ENCODE results near the gene LMTK3. TPM values are rescaled to one million over a fixed set of nuclear protein-coding genes. Genes with fewer than 3 reads are reported as not detected.

Gene LMTK3
- polyA plus RNA-seq, 1 of the 3 experiments (the other 2 are of a cell fraction), result 3.2 TPM

DNA sequence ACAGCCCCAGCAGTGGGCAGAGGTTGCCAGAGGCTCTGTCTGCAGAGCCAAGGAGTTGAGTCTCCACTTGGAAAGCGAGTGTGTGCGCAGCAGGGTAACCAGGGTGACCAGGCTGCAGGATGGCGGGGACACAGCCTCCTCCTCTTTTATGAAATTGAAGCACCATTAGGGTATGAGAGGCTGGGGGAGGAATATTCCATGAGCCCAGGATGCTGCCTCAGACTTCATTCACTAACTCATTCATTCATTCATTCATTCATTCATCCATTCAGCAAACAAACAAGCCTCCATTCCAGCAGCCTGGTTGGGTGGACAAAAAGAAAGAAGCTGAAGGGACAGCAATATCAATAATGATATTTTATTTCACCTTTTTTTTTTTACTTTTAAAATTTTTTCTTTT lies 6.6 kb upstream of the LMTK3 start:
- Histone ChIP-seq H3K4me3 (ENCODE audit: low read depth in 2 of 2, low read length in 1 of 2) (no peak overlapping the region), H3K27ac (ENCODE audit: low read depth in 2 of 2, low read length in 1 of 2) (no peak overlapping the region), H3K79me2 (ENCODE audit: insufficient read depth) (no peaks in the 10 kb centered on the region), H3F3A (replicated peaks; ENCODE audit: insufficient read depth) (peaks cover under 1% of the 10 kb centered on the region), H3K9me3 (no peaks in the 10 kb centered on the region), H3K9me2 (no peaks in the 10 kb centered on the region), H3K4me1 (ENCODE audit: control insufficient read depth in 1 of 2, insufficient read depth in 2 of 2, low read depth in 1 of 2, low read length in 1 of 2) (peaks cover 0 to 5% of the 10 kb centered on the region in 2 experiments; a peak in 1 of 4 replicates), H4K20me1 (ENCODE audit: insufficient read depth) (no peaks in the 10 kb centered on the region), H3K36me3 (replicated peaks in 1 of 2; ENCODE audit: control insufficient read depth in 1 of 2, insufficient read depth in 2 of 2, low read length in 1 of 2) (no peaks in the 10 kb centered on the region), H3K27me3 (ENCODE audit: insufficient read depth) (no peaks in the 10 kb centered on the region), H2AFZ (ENCODE audit: low read depth) (no peak overlapping the region), H3K4me2 (no peak overlapping the region), H3K9ac (no peak overlapping the region)
- ChIA-PET CTCF (interaction anchor here (1.5 kb wide), 1 partner anchor 66 kb away, joined by 4 read pairs; no protein-coding TSS in a partner anchor), POLR2A (no interaction called here)
- no peak for DNase-seq
- 90% methylated on average over 3 of the region's 3 CpGs for WGBS (ENCODE audit: low lambda C conversion rate)
- TF ChIP-seq NFIC (IDR thresholded peaks at IDR 0.05; ENCODE audit: borderline replicate concordance), result no peak
- no peak for TF ChIP-seq GABPA (IDR thresholded peaks at IDR 0.05; ENCODE audit: low read depth)
- no peak for TF ChIP-seq NRF1 (IDR thresholded peaks at IDR 0.05; ENCODE audit: low read depth, low read length)
- TF ChIP-seq MXI1 (IDR thresholded peaks at IDR 0.05; ENCODE audit: low read depth, low read length), result no peak
- TF ChIP-seq RAD21 (IDR thresholded peaks at IDR 0.05; ENCODE audit: low read length), result no peak
- TF ChIP-seq GATA2 (CRISPR knock-in tag; IDR thresholded peaks at IDR 0.05), result no peak
- no peak for TF ChIP-seq SMC3 (IDR thresholded peaks at IDR 0.05; ENCODE audit: low read depth, low read length)
- no peak for TF ChIP-seq FOSL2 (IDR thresholded peaks at IDR 0.05; ENCODE audit: borderline replicate concordance, low read depth)

GRCh38 chr19:48516536-48516935 lies 4.9 kb upstream of the LMTK3 start:
- CTCF ChIA-PET, result interaction anchor here (1.1 to 1.2 kb wide), 3 partner anchors 10 to 68 kb away, joined by 3 to 6 read pairs (median 3); no protein-coding TSS in a partner anchor

GRCh38 chr19:48514123-48514458 lies 2.5 kb upstream of the LMTK3 start:
- Histone ChIP-seq H3K27ac (ENCODE audit: low read depth in 2 of 2, low read length in 1 of 2) (peak overlapping the region in 1 of 2 experiments; percentile 16; a peak in 1 of 4 replicates), H4K20me1 (ENCODE audit: insufficient read depth) (no peaks in the 10 kb centered on the region), H3K4me2 (no peak overlapping the region; the same call in 1 of the 2 replicates), H3K79me2 (ENCODE audit: insufficient read depth) (no peaks in the 10 kb centered on the region), H3F3A (replicated peaks; ENCODE audit: insufficient read depth) (peaks cover 11% of the 10 kb centered on the region), H3K36me3 (replicated peaks in 1 of 2; ENCODE audit: control insufficient read depth in 1 of 2, insufficient read depth in 2 of 2, low read length in 1 of 2) (no peaks in the 10 kb centered on the region), H3K9me3 (no peaks in the 10 kb centered on the region), H3K4me3 (ENCODE audit: low read depth in 2 of 2, low read length in 1 of 2) (peak overlapping the region; percentile 58 to 72; a peak in 2 of 4 replicates), H3K4me1 (ENCODE audit: control insufficient read depth in 1 of 2, insufficient read depth in 2 of 2, low read depth in 1 of 2, low read length in 1 of 2) (peaks cover 0 to 22% of the 10 kb centered on the region in 2 experiments; a peak in 1 of 4 replicates), H3K27me3 (ENCODE audit: insufficient read depth) (no peaks in the 10 kb centered on the region), H3K9me2 (no peaks in the 10 kb centered on the region), H3K9ac (no peak overlapping the region), H2AFZ (ENCODE audit: low read depth) (peak overlapping the region; percentile 61; the same call in 1 of the 2 replicates)
- ChIA-PET POLR2A (interaction anchor here (1.0 to 1.7 kb wide), 2 partner anchors 16 to 105 kb away, joined by 3 to 4 read pairs; partner anchors contain the start of genes RPL18 and SPHK2), CTCF (interaction anchor here (0.6 to 1.1 kb wide), 3 partner anchors 18 to 71 kb away, joined by 3 to 4 read pairs (median 4); no protein-coding TSS in a partner anchor)
- TF ChIP-seq GABPA (IDR thresholded peaks at IDR 0.05; ENCODE audit: low read depth), result no peak
- TF ChIP-seq JUND (IDR thresholded peaks at IDR 0.05), result no peak
- no peak for TF ChIP-seq TCF12 (IDR thresholded peaks at IDR 0.05)
- no peak for TF ChIP-seq FOSL2 (IDR thresholded peaks at IDR 0.05; ENCODE audit: borderline replicate concordance, low read depth)
- TF ChIP-seq FOXJ3 (CRISPR knock-in tag; IDR thresholded peaks at IDR 0.05), result no peak
- no peak for TF ChIP-seq USF1 (IDR thresholded peaks at IDR 0.05; ENCODE audit: borderline replicate concordance, low read depth)
- WGBS (ENCODE audit: low lambda C conversion rate), result 18% methylated on average over 7 of the region's 11 CpGs
- DNase-seq, result no peak

More at GRCh38 chr19:48516536-48516935, 4.9 kb upstream of the LMTK3 start:
- POLR2A ChIA-PET, result no interaction called here
- no peaks in the 10 kb centered on the region for H3K9me2 ChIP-seq
- no peak overlapping the region for H3K4me2 ChIP-seq
- H3K4me1 ChIP-seq (ENCODE audit: control insufficient read depth in 1 of 2, insufficient read depth in 2 of 2, low read depth in 1 of 2, low read length in 1 of 2), result peaks cover 0 to 15% of the 10 kb centered on the region in 2 experiments; a peak in 1 of 4 replicates
- H4K20me1 ChIP-seq (ENCODE audit: insufficient read depth), result no peaks in the 10 kb centered on the region
- H2AFZ ChIP-seq (ENCODE audit: low read depth), result no peak overlapping the region
- no peaks in the 10 kb centered on the region for H3K9me3 ChIP-seq
- H3K36me3 ChIP-seq (replicated peaks in 1 of 2; ENCODE audit: control insufficient read depth in 1 of 2, insufficient read depth in 2 of 2, low read length in 1 of 2), result no peaks in the 10 kb centered on the region
- DNase-seq, result no peak
- peaks cover 11% of the 10 kb centered on the region for H3F3A ChIP-seq (replicated peaks; ENCODE audit: insufficient read depth)
- H3K27me3 ChIP-seq (ENCODE audit: insufficient read depth), result no peaks in the 10 kb centered on the region
- H3K79me2 ChIP-seq (ENCODE audit: insufficient read depth), result no peaks in the 10 kb centered on the region
- WGBS (ENCODE audit: low lambda C conversion rate), result 84% methylated on average over 8 of the region's 8 CpGs
- TF ChIP-seq FOXJ3 (CRISPR knock-in tag; IDR thresholded peaks at IDR 0.05) (no peak), NRF1 (IDR thresholded peaks at IDR 0.05; ENCODE audit: low read depth, low read length) (no peak), EZH2phosphoT487 (IDR thresholded peaks at IDR 0.05; ENCODE audit: borderline replicate concordance, low read depth) (no peak), MAX (IDR thresholded peaks at IDR 0.05; ENCODE audit: low read depth) (no peak)
- no peak overlapping the region for H3K4me3 ChIP-seq (ENCODE audit: low read depth in 2 of 2, low read length in 1 of 2)
- H3K27ac ChIP-seq (ENCODE audit: low read depth in 2 of 2, low read length in 1 of 2), result no peak overlapping the region
- no peak overlapping the region for H3K9ac ChIP-seq

Measured in SK-N-SH (cell line).